HepG2 (cell line): Measurements from ENCODE around the gene LRP10. TPM values are rescaled to one million over a fixed set of nuclear protein-coding genes. Genes with fewer than 3 reads are reported as not detected.

Source experiments
- ARNT2 ChIP-seq: sonication (generic); formaldehyde crosslinking; IDR thresholded peaks from 2 replicates; pipeline ENCODE4 v1.8.0; 2022; ENCODE audit warnings: mild to moderate bottlenecking, low read depth, missing genetic modification reagents, moderate library complexity
- BORCS8-MEF2B ChIP-seq: sonication (generic); formaldehyde crosslinking; IDR thresholded peaks from 2 replicates; pipeline ENCODE4 v1.8.0; 2022; ENCODE audit warnings: mild to moderate bottlenecking, missing genetic modification reagents
- FOXK1 ChIP-seq: sonication (generic); formaldehyde crosslinking; IDR thresholded peaks from 2 replicates; pipeline ENCODE4 v1.4.0; 2020; ENCODE audit warnings: low read depth, missing genetic modification reagents, borderline replicate concordance
- GABPB1 ChIP-seq: IDR thresholded peaks from 2 replicates; pipeline ENCODE4 v1.6.1; 2016; ENCODE audit warnings: mild to moderate bottlenecking, missing genetic modification reagents, moderate library complexity, missing compliant biosample characterization
- GATA4 ChIP-seq: sonication (generic); IDR thresholded peaks from 2 replicates; pipeline ENCODE4 v1.6.1; 2016; ENCODE audit warnings: antibody characterized with exemption, low read depth, borderline replicate concordance
- HMG20B ChIP-seq: conservative IDR thresholded peaks from 2 replicates; pipeline ENCODE4 v1.6.1; 2016; ENCODE audit warnings: missing genetic modification reagents, missing compliant biosample characterization
- HNF4G ChIP-seq, 2 experiments: sonication (generic) in 1 of 2; formaldehyde crosslinking in 1 of 2; IDR thresholded peaks; 2 replicates each; pipeline versions ENCODE4 v1.4.0 to v1.6.1; 2011 to 2020; ENCODE audit warnings: borderline replicate concordance in 2 of 2, low read depth in 2 of 2, mild to moderate bottlenecking in 2 of 2, low read length in 1 of 2, missing genetic modification reagents in 1 of 2, moderate library complexity in 1 of 2
- HOXA9 ChIP-seq: sonication (generic); formaldehyde crosslinking; IDR thresholded peaks from 2 replicates; pipeline ENCODE4 v1.8.1; 2022; ENCODE audit warnings: missing genetic modification reagents, mild to moderate bottlenecking, moderate library complexity, borderline replicate concordance
- KAT8 ChIP-seq: IDR thresholded peaks from 2 replicates; pipeline ENCODE4 v1.6.1; 2016; ENCODE audit warnings: missing genetic modification reagents, missing compliant biosample characterization
- KDM2A ChIP-seq: sonication (generic); formaldehyde crosslinking; IDR thresholded peaks from 2 replicates; pipeline ENCODE4 v1.4.0; 2020; ENCODE audit warnings: low read depth, missing genetic modification reagents, borderline replicate concordance
- LCORL ChIP-seq, 2 experiments: fragments of 450-650 bp in 1 of 2; sonication (generic) in 1 of 2; formaldehyde crosslinking in 1 of 2; IDR thresholded peaks; 2 replicates each; pipeline versions ENCODE4 v1.5.0 to v1.6.1; 2017 to 2020; ENCODE audit warnings: antibody characterized with exemption in 1 of 2, missing genetic modification reagents in 1 of 2
- MAFF ChIP-seq: IDR thresholded peaks from 2 replicates; pipeline ENCODE4 v1.6.1; 2011; ENCODE audit warnings: low read depth, low read length, improper control_type of control experiment
- MTF2 ChIP-seq: sonication (generic); formaldehyde crosslinking; IDR thresholded peaks from 2 replicates; pipeline ENCODE4 v1.5.0; 2020; ENCODE audit warnings: missing genetic modification reagents, borderline replicate concordance
- NFE2L2 ChIP-seq: fragments of 150-350 bp; IDR thresholded peaks from 2 replicates; pipeline ENCODE4 v1.6.1; 2014; ENCODE audit warnings: low read length
- SCMH1 ChIP-seq: sonication (generic); formaldehyde crosslinking; IDR thresholded peaks from 2 replicates; pipeline ENCODE4 v1.9.0; 2021; ENCODE audit warnings: missing genetic modification reagents, mild to moderate bottlenecking, borderline replicate concordance
- SNAPC2 ChIP-seq: sonication (generic); formaldehyde crosslinking; IDR thresholded peaks from 2 replicates; pipeline ENCODE4 v1.8.1; 2022; ENCODE audit warnings: mild to moderate bottlenecking, missing genetic modification reagents
- SP1 ChIP-seq, 2 experiments: fragments of 450-650 bp in 1 of 2; sonication (generic) in 1 of 2; formaldehyde crosslinking in 1 of 2; IDR thresholded peaks; 2 replicates each; pipeline versions ENCODE4 v1.4.0 to v1.6.1; 2016 to 2020; ENCODE audit warnings: missing genetic modification reagents in 1 of 2
- TARDBP ChIP-seq: sonication (generic); formaldehyde crosslinking; IDR thresholded peaks from 2 replicates; pipeline ENCODE4 v1.8.0; 2022; ENCODE audit warnings: mild to moderate bottlenecking, missing genetic modification reagents
- WIZ ChIP-seq: sonication (generic); formaldehyde crosslinking; IDR thresholded peaks from 2 replicates; pipeline ENCODE4 v1.5.1; 2020; ENCODE audit warnings: mild to moderate bottlenecking, missing genetic modification reagents
- ZNF205 ChIP-seq: IDR thresholded peaks from 2 replicates; pipeline ENCODE4 v1.6.1; 2018; ENCODE audit warnings: missing biosample characterization, missing genetic modification reagents
- ZNF3 ChIP-seq: IDR thresholded peaks from 2 replicates; pipeline ENCODE4 v1.7.0; 2017; ENCODE audit warnings: inconsistent platforms
- ZNF432 ChIP-seq: sonication (generic); formaldehyde crosslinking; IDR thresholded peaks from 2 replicates; pipeline ENCODE4 v1.5.0; 2020; ENCODE audit warnings: missing genetic modification reagents, mild to moderate bottlenecking, borderline replicate concordance
- ZNF781 ChIP-seq: sonication (generic); formaldehyde crosslinking; IDR thresholded peaks from 2 replicates; pipeline ENCODE4 v1.5.1; 2020; ENCODE audit warnings: borderline replicate concordance, mild to moderate bottlenecking, missing genetic modification reagents; ENCODE audit errors: not compliant biosample characterization
- polyA plus RNA-seq, 8 experiments: library from polyadenylated mRNA; depleted of rRNA in 3 of 8; stranded (reverse) in 7 of 8; unstranded in 1 of 8; fragments of >200 nt; fragmentation: Illumina TruSeq in 4 of 8; extraction: Trizol in 4 of 8; gene quantifications; 2 replicates each; pipeline versions ENCODE4 v1.2.1 to v1.2.3, GENCODE V29; 2011 to 2016; ENCODE audit warnings: low read depth in 4 of 8, missing spikeins in 1 of 8, mixed read lengths in 1 of 8; ENCODE audit not compliant: insufficient read depth in 1 of 8
- total RNA-seq, 5 experiments: library from RNA; depleted of rRNA; stranded (reverse); fragments of >200 nt; fragmentation: Illumina TruSeq; extraction: Trizol; gene quantifications; 2 replicates each; pipeline ENCODE4 v1.2.3, GENCODE V29; 2016; ENCODE audit warnings: low read depth in 1 of 5
- TF ChIP-seq, protein P1 (sequence below): sonication (generic); formaldehyde crosslinking; IDR thresholded peaks from 2 replicates; pipeline ENCODE4 v1.4.0; 2020; ENCODE audit warnings: mild to moderate bottlenecking, missing genetic modification reagents
- TF ChIP-seq, protein P2 (sequence below): fragments of 450-650 bp; IDR thresholded peaks from 2 replicates; pipeline ENCODE4 v1.6.1; 2016
- TF ChIP-seq, protein P3 (sequence below): sonication (generic); formaldehyde crosslinking; IDR thresholded peaks from 2 replicates; pipeline ENCODE4 v1.4.0; 2020; ENCODE audit warnings: missing genetic modification reagents

The LRP10 gene
- total and polyA plus RNA-seq, 2 of the 13 experiments (the other 11 are each of a cell fraction or from before 2014, with no cell fraction given), result 16.9 to 45.2 TPM

DNA sequence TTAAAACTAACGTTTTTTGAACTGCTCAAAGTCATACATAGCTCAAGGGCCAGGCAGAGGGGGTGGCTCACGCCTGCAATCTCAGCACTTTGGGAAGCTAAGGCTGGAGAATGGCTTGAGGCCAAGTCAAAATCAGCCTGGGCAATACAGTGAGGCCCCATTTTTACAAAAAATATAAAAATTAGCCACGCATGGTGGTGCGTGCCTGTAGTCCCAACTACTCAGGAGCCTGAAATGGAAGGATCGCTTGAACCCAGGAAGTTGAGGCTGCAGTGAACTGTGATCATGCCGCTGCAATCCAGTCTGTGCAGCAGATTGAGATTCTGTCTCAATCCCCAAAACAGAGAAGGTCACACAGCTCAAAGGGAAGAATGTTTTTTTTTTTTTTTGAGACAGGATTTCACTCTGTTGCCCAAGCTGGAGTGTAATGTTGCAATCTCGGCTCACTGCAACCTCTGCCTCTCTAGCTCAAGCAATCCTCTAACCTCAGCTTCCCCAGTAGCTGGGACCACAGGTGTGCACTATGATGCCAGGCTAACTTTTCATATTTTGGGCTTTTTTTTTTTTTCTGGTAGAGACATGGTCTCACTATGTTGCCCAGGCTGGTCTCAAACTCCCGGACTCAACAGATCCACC, 44.5 kb downstream of the LRP10 start (continued):
- TF ChIP-seq MAFF (no peak), LCORL (IDR thresholded peaks at IDR 0.05) (no peak), LCORL (CRISPR knock-in tag; IDR thresholded peaks at IDR 0.05) (peak; percentile 92), WIZ (CRISPR knock-in tag) (no peak), ZNF3 (peak; percentile 60; the same call in 1 of the 2 replicates), SP1 (IDR thresholded peaks at IDR 0.05) (no peak), SP1 (CRISPR knock-in tag; IDR thresholded peaks at IDR 0.05) (0 out of 2 replicates have a peak, but pooled peaks have one; percentile 27), KAT8 (CRISPR knock-in tag) (0 out of 2 replicates have a peak, but pooled peaks have one; percentile 14), KDM2A (0 out of 2 replicates have a peak, but pooled peaks have one; percentile 17), ZNF432 (CRISPR knock-in tag) (no peak), HNF4G (IDR thresholded peaks at IDR 0.05; ENCODE audit: borderline replicate concordance, low read depth, low read length) (peak; percentile 33; the same call in 1 of the 2 replicates), HNF4G (CRISPR knock-in tag; IDR thresholded peaks at IDR 0.05; ENCODE audit: borderline replicate concordance, low read depth) (no peak), NFE2L2 (no peak), HMG20B (CRISPR knock-in tag) (0 out of 2 replicates have a peak, but pooled peaks have one; percentile 33), ZNF205 (CRISPR knock-in tag) (0 out of 2 replicates have a peak, but pooled peaks have one; percentile 41), HOXA9 (CRISPR knock-in tag) (no peak), MTF2 (CRISPR knock-in tag) (peak; percentile 90; the same call in 1 of the 2 replicates), ARNT2 (CRISPR knock-in tag) (no peak), FOXK1 (CRISPR knock-in tag) (peak; percentile 72; the same call in 1 of the 2 replicates), TARDBP (peak; percentile 58; the same call in 1 of the 2 replicates), BORCS8-MEF2B (CRISPR knock-in tag) (0 out of 2 replicates have a peak, but pooled peaks have one; percentile 46), GATA4 (no peak), GABPB1 (CRISPR knock-in tag) (peak; percentile 39), SCMH1 (CRISPR knock-in tag) (no peak), SNAPC2 (CRISPR knock-in tag) (peak; percentile 36; the same call in 1 of the 2 replicates), ZNF781 (CRISPR knock-in tag) (no peak)
- TF ChIP-seq, protein P1, sequence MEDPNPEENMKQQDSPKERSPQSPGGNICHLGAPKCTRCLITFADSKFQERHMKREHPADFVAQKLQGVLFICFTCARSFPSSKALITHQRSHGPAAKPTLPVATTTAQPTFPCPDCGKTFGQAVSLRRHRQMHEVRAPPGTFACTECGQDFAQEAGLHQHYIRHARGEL, result no peak
- TF ChIP-seq, protein P2, sequence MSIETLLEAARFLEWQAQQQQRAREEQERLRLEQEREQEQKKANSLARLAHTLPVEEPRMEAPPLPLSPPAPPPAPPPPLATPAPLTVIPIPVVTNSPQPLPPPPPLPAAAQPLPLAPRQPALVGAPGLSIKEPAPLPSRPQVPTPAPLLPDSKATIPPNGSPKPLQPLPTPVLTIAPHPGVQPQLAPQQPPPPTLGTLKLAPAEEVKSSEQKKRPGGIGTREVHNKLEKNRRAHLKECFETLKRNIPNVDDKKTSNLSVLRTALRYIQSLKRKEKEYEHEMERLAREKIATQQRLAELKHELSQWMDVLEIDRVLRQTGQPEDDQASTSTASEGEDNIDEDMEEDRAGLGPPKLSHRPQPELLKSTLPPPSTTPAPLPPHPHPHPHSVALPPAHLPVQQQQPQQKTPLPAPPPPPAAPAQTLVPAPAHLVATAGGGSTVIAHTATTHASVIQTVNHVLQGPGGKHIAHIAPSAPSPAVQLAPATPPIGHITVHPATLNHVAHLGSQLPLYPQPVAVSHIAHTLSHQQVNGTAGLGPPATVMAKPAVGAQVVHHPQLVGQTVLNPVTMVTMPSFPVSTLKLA, result no peak
- TF ChIP-seq, protein P3, sequence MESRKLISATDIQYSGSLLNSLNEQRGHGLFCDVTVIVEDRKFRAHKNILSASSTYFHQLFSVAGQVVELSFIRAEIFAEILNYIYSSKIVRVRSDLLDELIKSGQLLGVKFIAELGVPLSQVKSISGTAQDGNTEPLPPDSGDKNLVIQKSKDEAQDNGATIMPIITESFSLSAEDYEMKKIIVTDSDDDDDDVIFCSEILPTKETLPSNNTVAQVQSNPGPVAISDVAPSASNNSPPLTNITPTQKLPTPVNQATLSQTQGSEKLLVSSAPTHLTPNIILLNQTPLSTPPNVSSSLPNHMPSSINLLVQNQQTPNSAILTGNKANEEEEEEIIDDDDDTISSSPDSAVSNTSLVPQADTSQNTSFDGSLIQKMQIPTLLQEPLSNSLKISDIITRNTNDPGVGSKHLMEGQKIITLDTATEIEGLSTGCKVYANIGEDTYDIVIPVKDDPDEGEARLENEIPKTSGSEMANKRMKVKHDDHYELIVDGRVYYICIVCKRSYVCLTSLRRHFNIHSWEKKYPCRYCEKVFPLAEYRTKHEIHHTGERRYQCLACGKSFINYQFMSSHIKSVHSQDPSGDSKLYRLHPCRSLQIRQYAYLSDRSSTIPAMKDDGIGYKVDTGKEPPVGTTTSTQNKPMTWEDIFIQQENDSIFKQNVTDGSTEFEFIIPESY (CRISPR knock-in tag), result peak; percentile 30; the same call in 1 of the 2 replicates
